Activated CD4-positive, alpha-beta T cell treated with anti-CD3 and anti-CD28 coated beads, Interleukin-2, amount 50 U/mL, for 48 hours (primary cell): ENCODE data around the gene DCDC1.
A peak's percentile ranks its signal among the peaks of the same experiment; 100 is the strongest.
"Not testable (repeated sequence)": the region's sequence is repeated elsewhere in the genome, so short reads cannot be mapped to it uniquely, and the experiment has no call there.

ENCODE experiments used
- DNase-seq, 2 experiments: peaks; one replicate each; pipeline ENCODE4 v3.0.0-alpha.2; 2020

The DCDC1 gene

DNA sequence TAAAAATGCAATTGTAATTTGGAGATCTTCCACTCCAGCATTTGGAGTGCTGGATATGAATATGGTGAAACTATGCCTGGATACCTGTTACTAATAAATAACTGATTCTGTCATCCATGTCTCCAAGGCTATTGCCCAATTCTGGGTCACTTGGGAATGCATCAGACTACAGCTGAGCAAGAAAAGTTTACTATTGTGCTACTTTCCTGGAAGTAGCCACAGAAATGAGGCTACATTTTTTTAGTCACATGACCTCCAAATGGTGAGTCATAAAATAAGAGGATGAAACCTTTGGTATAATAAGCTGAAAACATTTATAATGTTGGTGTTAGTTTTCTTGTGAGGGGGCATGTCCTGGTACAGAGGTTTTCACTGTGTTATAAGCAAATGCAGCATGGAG, 44.4 kb downstream of the DCDC1 start:
- no peak for DNase-seq

GRCh38 chr11:31323145-31323544, 46.4 kb downstream of the DCDC1 start:
- DNase-seq: no peak

DNA sequence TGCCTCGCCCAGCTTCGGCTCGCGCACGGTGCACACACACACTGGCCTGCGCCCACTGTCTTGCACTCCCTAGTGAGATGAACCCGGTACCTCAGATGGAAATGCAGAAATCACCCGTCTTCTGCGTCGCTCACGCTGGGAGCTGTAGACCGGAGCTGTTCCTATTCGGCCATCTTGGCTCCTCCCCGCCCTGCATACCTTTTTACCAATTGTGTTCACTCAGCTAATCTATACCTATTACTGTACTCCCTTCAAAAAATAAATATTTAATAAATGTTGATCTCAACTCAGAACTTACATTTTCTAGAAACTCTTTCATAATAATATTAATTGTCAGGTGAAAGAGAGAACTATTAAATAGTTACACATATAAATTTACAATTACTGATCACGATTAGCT, 48.0 kb downstream of the DCDC1 start:
- DNase-seq: not testable (repeated sequence)

DNA sequence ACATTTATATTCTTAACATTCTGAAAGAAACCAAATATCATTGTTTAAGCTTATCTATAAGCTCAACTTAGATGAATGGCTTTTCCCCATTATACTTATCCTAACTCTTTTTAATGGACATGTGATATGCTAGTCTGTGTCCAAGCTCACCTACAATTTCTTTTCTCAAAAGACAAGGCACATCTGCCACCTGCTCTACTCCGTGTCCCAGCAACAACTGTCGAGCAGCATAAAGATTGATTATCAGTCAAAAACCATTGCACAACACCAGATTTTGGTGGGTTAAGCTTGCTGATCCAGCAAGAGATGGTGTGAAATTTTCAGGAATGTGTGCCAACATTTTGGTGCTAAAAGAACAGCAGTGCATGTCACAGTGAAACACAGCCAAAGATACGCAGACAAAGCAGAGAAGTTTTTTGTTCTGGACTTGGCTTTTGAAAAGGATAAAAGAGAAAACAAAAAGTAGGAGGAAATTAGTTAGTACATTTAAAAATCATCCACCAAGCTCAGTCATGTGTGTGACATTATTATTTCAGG, 65.8 kb downstream of the DCDC1 start:
- no peak for DNase-seq

DNA sequence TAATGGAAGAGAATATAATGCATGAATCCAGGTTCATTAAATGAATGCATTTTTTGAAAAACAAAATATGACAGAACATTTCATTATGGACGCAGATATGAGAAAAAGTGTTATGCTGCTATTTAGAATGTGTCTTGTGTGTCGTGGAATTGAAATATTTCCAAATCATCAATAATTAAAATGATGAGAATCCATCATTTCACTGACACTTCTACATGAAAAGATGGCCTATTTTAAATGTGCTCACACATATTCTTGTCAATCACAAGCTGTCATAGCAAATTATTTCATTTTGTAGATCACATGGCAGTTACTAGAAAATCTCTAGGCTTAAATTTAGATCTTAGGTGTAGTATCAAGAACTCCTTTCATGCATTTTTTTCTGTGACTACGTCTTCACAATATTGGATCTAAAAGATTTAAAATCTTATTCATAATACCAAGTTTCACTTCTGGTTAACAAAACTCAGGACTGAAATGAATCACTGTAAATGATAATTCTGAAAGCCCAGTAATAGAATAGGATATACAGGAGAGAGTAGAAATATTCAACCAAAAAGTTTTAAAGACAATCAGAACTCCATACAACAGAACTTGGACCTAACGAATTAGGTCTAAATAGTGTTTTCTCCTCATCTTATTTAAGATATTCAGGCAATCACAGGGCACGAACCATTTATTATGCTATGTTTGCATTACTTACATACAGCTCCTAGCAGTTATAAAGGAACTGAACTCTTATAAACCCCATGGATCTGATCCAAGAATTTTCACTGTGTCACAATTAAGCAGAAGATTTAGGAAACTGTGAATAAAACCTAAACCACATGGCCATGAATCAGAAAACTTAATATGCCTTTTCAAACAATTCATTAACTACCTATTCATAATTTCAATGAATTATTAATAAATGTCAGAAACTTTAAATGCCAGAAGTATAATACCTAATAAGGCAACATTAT, 67.7 kb downstream of the DCDC1 start:
- DNase-seq: no peak

- DNase-seq: no peak
These were observed 74.2 kb downstream of the DCDC1 start for GRCh38 chr11:31295308-31295707.

DNA sequence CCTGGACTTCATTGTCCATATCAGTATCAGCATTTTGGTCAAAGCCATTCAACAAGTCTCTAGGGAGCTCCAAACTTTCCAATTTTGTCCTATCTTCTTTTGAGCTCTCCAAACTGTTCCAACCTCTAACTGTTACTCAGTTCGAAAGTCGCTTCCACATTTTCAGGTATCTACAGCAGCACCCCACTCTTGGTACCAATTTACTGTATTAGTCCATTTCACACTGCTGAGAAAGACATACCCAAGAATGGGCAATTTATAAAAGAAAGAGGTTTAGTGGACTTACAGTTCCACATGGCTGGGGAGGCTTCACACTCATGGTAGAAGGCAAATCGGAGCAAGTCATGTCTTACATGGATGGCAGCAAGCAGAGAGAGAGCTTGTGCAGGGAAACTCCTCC, 96.0 kb downstream of the DCDC1 start:
- not testable (repeated sequence) for DNase-seq

GRCh38 chr11:31267720-31268119, 101.8 kb downstream of the DCDC1 start:
- DNase-seq: no peak

DNA sequence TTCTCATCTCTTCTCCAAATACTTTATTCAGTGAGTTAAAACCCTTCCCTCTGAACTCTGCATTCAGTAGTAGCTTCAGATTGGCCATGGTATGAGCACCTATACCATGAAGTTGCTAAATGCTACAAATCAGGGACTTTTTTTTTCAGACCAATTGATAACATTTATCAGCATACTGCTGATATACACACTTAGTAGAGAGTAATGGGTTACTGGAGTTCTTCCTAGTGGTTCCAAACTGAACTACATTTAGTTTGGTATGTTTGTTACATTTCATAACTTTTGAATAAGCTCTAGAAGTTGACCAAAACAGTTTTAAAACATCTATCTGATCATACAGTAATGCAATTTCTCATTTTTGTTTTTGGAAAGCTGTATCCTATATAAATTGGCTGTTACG, 104.7 kb downstream of the DCDC1 start:
- DNase-seq: no peak

- no peak for DNase-seq
These were observed 106.8 kb downstream of the DCDC1 start for GRCh38 chr11:31262761-31263160.

GRCh38 chr11:31259797-31260196, 109.7 kb downstream of the DCDC1 start:
- no peak for DNase-seq

DNA sequence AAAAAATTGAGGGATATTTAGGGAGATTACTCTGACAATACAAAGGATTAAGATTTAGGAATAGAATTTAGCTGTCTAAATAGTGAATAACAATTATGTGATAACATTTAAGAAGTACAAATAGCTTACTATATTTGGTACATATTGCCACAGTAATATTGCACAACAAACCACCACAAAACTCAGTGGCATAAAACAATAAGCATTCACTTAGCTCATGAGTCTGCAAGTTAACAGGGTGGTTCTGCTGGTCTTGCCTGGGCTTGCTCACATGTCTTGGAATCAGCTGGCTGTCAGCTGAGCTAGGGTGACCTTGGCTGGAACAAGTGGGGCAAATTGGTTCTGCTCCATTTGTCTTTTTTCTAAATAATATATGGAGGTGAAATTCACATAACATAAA, 115.1 kb downstream of the DCDC1 start:
- DNase-seq: no peak

GRCh38 chr11:31248768-31249167, 120.8 kb downstream of the DCDC1 start:
- no peak for DNase-seq

DNA sequence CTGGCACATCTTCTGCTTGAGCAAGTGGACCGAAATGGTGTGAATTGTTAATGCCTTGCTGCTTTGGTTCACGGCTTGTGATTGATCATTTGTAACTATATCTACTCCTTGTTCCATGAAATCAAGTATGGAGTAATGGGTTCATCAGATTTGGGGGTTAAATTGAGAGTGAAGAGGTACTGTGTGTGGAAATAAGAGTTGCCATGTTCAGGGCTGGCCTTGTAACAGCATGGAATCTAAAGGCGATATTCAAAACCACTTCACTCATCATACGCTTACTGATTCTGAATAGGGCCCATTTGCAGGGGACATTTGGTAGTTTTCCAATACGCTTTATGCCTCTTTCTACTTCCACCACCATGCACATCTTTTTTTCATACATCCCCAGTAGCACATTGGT, 122.2 kb downstream of the DCDC1 start:
- DNase-seq: no peak

- no peak for DNase-seq
These were observed 122.9 kb downstream of the DCDC1 start for GRCh38 chr11:31246451-31247165.

DNA sequence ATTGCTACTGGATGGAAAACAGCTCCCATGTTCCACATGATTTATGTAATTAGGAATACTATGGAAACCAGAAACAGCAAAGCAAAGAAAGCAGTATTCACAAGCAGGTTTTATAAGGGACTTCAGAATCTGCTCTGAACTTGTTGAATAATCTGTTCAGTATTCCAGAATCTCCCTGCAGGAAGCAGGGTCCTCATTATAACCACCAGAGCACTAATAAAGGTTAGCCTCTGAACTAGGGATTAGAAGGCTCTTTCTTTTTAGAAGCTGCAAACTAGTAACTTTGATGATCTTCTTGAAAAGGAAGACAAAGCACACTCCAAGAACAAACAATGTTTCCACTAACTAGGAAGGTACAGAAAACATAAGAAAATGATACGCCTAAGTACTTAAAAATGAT, 125.8 kb downstream of the DCDC1 start:
- DNase-seq: no peak

DNA sequence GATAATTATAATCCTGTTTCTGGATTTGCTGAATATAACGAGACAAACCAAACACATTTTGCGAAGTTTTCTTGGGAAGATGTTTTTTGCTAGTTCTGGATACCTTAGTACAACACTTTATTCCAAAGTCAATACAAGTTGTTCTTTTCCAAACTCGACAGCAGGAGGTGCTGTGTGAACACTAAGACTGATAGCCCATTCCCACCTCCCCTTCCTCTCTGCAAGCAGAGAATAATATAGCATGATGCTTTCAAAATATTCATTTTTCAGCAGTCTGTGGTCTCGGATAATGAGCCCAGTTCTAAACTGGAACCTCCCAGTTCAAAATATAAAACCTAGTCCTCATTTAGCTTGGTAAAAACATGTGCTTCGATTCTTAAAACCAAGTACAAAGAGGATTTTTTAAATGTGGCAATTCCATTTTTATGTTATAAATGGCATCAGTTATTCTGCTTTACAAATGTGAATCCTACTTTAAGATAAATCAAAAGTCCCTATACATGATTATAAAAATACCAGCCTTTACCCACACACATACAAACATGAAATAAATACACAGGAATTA, 129.1 kb downstream of the DCDC1 start:
- peak; percentile 1 to 10 for DNase-seq

- DNase-seq: no peak
These were observed 131.4 kb downstream of the DCDC1 start for GRCh38 chr11:31237819-31238760.

- no peak for DNase-seq
These were observed 133.4 kb downstream of the DCDC1 start for GRCh38 chr11:31236143-31236542.

DNA sequence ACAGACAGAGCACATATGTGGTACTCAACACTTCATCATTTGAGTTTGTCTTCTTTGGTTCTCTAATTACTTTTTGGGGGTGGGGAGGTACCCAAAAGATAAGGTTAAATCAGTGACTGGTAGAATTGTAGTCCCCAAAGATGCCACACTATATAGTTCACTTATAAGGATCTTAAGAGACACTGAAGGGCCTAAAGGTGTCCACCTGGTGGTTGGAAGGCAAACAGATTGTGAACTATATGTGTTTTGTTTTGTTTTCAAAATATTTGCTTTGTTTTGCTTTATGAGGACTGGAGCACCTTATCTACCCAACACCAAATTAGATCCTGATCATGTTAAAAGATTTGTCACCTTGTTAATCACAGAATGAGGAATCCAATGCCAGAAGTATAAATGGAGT, 136.1 kb downstream of the DCDC1 start:
- no peak for DNase-seq

- no peak for DNase-seq
These were observed 137.9 kb downstream of the DCDC1 start for GRCh38 chr11:31231601-31232000.

- no peak for DNase-seq
These were observed 150.7 kb downstream of the DCDC1 start for GRCh38 chr11:31218847-31219246.
